HG03280 (cell line): ENCODE results near the gene CDH2.

Source experiments
- ATAC-seq: cut with Tn5 transposase; IDR thresholded peaks from one replicate; pipeline ENCODE4 v1.9.1; 2021; ENCODE audit warnings: mild to moderate bottlenecking, moderate library complexity; ENCODE audit not compliant: unreplicated experiment

Gene CDH2

DNA sequence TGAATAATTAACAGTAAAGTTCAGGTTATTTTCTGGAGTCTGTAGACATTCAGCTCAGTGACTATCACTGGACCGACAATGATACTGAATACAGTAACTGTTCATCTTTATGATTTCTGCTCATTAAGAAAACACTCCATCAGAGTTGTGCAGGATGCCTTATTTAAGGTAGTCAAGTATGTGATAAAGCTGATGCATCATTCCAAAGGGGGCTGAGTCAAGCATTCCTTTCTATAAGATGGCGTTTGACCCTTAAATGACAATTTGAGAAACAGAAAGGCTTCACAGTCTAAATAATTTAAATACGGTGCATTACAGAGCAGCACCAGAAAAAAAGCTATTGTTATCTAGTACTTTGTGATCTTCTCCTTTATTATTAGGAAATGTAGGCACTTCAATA is 131.1 kb downstream of the CDH2 start:
- ATAC-seq: no peak

GRCh38 chr18:28045176-28045810 is 131.6 kb downstream of the CDH2 start:
- ATAC-seq: no peak

- no peak for ATAC-seq
Observed at GRCh38 chr18:28044036-28044435, 132.9 kb downstream of the CDH2 start.

DNA sequence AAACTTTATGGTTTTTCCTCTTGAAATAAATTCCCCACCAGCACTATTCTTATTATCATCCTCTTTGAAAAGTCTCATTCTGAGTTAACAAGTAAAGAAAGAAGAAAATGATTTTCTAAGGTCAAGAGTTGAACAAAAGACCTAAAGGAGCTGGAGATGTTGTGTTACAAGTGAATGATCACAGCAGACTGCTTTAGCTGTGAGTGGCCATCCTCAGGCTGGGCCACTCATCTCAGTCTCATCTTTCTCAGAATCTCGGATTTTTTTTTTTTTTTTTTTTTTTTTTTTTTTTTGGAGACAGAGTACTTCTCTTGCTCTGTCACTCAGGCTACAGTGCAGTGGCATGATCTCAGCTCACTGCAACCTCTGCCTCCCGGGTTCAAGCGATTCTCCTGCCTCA is 133.3 kb downstream of the CDH2 start:
- ATAC-seq: no peak

GRCh38 chr18:28041366-28041765 is 135.6 kb downstream of the CDH2 start:
- ATAC-seq: no peak

GRCh38 chr18:28040716-28041115 is 136.2 kb downstream of the CDH2 start:
- ATAC-seq: no peak

DNA sequence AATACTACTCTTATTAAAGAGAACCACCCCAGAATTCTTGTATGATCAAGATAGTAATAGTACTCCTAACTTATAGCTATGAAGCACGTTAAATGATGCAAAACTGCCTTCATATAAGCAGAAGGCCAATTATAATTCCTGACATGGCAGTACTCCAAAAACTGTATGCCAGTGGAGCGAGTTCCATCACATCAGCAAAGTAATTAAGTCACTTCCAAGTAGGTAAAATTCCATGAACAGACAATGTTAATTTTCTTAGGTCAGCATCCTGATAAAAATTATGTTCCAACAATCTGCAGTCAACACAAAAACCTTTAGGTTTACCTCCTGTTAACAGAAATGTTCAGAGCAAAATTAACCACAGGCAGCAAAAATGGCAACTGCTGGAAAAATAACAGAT is 136.7 kb downstream of the CDH2 start:
- no peak for ATAC-seq

DNA sequence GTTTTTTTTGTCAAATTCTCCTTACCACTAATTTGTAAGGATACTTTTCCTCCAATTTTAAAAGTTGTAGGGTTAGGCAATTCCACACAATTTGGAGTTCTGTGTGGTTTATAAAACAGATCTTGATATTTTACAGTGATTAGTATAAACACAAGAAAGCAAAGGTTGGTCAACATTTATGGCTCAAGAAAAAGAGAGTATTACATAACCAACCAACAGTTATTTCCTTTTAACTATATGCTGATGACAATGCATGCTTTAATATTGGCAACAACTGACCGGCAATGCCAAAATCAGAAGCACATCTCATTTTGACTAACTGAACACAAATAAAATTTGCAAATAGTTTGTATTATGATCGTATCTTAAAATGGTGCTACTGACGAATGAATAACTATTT is 137.2 kb downstream of the CDH2 start:
- no peak for ATAC-seq

DNA sequence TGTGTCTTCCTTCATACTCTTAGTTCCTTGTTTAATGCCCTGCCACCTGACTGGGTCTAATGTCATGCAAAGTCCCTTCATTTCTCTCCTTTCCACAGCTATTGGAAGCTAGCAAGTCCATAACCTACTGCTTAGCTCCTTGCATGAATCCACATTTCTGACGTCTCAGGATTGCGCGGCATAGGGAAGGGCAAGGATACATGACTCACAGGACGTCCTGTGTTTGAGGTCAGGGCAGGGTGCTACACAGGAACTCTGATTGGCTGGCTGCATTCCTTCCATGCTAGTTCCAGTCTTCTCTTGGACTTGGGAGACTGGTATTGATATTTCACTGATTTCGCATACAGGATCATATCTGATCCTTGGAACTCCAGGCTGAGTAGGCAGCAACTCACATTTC is 137.9 kb downstream of the CDH2 start:
- ATAC-seq: no peak

DNA sequence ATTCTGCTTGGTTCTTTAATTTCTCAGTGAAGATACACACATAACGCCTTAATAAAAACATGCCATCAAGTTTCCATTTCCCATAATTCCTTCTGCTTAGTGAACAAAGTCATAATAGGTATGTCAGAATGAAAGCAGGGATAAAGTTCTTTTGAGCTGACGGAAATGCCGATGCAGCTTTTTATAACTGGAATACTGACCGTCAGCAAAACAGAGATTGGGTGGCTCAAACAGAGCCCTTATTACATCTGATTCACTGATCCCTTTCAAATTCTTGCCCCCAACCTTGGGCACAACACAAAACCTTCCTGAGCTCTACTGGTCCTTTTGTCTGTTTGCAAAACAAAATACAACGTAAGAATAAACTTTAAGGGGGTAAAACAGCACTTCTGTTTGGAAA is 140.4 kb downstream of the CDH2 start:
- ATAC-seq: no peak

GRCh38 chr18:28034567-28034966 is 142.4 kb downstream of the CDH2 start:
- no peak for ATAC-seq

DNA sequence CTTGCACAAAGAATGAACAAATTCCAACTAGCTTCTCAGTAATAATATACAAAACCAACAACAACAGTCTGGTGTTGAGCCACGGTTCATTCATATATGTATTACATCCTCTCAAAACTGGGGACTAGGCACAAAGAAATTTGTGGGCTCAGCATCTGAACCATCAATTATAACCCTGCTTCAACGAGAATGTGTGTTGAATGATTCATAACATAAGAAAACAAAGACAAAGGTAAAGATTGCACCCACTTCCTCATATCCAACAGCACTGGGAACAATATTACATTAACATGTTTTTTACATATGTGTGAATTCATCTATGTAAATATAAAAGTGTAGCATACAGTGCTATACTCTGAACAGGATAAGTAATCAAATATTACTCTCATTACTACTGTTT is 144.8 kb downstream of the CDH2 start:
- no peak for ATAC-seq

GRCh38 chr18:28030458-28030857 is 146.5 kb downstream of the CDH2 start:
- ATAC-seq: no peak

DNA sequence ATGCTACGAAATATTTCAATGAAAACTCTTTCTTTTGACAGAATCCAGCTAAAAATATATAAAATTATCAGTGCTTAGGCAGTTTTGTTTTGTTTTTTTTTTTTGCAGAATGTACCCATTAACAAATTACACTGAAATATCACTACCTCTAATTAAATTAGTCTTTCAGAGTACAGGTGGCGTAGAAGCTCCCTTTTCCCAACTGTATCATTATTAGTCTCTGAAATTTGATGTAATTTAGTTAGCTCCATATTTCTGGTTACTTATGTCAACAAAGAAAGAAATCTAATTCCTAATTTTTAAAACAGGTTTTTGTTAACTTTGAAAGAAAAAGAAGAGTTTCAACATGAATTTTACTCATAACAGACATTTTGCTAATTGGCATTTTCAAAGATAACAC is 149.2 kb downstream of the CDH2 start:
- no peak for ATAC-seq

- ATAC-seq: no peak
Observed at GRCh38 chr18:28019425-28020108, 157.4 kb downstream of the CDH2 start.

GRCh38 chr18:28018351-28018750 is 158.6 kb downstream of the CDH2 start:
- no peak for ATAC-seq

DNA sequence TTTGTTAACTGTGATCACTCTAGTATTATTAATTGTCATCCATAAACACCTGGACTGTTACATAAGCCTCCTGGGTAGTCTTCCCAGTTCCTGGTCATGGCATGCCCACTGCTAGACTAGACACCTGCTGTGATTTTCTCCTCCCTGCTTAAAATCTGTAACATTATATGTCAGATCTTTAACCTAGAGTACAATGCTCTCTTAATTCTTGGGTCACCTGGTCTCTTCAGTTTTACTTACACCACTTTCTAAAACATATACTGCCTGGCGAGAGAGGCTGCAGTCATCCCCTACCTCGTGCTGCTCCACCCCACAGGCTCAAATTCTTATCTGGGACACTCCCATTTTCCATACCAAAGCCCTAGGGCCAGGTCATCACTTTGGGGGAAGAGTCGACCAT is 161.3 kb downstream of the CDH2 start:
- no peak for ATAC-seq

GRCh38 chr18:28013066-28013465 is 163.9 kb downstream of the CDH2 start:
- no peak for ATAC-seq

DNA sequence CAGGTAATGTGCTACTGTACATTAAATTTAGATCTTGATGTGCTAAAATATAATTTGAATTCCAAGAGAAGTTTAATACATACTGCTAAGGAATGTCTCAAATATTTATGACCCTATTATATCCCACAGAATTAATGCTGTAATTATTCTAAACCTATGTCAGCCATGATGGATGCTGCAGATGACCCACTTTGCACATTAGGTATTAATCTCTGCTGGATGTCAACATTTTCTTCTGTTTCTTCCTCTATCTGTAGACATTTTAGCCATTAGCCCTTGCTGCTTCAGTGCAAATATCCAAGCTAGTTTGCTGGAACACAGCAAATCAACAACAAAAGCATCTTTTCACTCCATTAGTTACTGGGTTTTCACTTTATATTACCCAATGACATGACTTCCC is 164.6 kb downstream of the CDH2 start:
- ATAC-seq: no peak

DNA sequence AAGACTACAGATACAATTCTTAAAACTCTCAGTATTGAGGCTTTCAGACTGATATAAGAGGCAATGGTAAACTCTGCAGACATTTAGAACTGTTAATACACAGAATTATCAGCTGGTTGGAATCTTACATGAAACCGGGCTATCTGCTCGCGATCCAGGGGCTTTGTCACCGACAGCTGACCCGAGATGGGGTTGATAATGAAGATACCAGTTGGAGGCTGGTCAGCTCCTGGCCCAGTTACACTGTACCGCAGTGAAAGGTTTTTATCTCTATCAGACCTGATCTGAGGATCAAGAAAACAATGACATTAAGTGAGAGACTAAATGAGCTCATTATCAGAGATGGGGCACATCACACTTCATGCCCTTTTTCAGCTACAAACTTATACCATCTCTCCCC is 167.3 kb downstream of the CDH2 start:
- ATAC-seq: no peak

- ATAC-seq: no peak
Observed at GRCh38 chr18:28007841-28008240, 169.1 kb downstream of the CDH2 start.

DNA sequence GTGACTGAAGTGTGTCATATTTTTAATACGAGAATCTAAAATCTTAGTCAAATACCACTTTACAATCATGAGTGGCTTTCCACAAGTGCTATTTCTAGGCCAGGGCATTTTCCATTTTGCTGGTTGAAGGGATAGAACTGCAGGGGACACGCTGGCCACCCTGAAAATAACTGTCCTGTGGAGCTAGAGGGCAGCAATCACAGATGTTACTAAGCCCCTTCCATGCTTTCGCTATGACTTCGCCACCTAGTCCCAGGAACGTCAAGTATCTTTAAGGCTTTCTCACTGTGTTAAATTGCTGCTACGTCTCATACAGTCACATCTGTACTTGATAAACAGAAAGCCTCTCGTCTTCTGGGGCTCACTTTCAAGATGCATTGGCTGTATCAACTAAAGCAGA is 171.8 kb downstream of the CDH2 start:
- no peak for ATAC-seq

DNA sequence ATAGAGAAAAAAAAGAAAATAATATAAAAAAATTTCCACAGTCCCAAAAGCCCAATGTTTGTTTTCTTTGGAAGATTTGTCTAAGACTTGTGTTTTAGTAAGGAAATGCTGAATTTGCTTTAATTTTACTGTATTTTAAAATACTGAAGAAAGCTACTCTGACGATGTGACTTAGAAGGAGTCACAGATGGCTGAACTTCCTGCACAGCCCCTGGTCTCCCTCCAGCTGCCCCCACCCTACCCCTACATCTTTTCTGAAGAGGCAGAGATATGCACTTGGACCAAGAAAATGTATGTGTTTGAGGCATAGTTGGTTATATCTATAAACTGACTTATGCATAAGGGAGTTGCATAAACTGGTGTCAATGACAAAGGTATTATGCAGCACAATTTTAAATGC is 172.3 kb downstream of the CDH2 start:
- no peak for ATAC-seq
